ENCODE measurements around the gene PIM1.

The PIM1 gene

GRCh38 chr6:37138856-37139229 is 31.1 kb upstream of the PIM1 start:
- no peak for DNase-seq

- DNase-seq, result no peak
Observed at GRCh38 chr6:37139230-37139962, 30.6 kb upstream of the PIM1 start.

- no peak for DNase-seq
Observed at GRCh38 chr6:37140145-37140544, 29.8 kb upstream of the PIM1 start.

- no peak for DNase-seq
Observed at GRCh38 chr6:37141281-37142049, 28.5 kb upstream of the PIM1 start.

- DNase-seq, result no peak
Observed at GRCh38 chr6:37142050-37142614, 27.8 kb upstream of the PIM1 start.

GRCh38 chr6:37143585-37143984 is 26.4 kb upstream of the PIM1 start:
- DNase-seq, result no peak

- no peak for DNase-seq
Observed at GRCh38 chr6:37145443-37145842, 24.5 kb upstream of the PIM1 start.

- no peak for DNase-seq
Observed at GRCh38 chr6:37146735-37147157, 23.2 kb upstream of the PIM1 start.

GRCh38 chr6:37149745-37150144 is 20.2 kb upstream of the PIM1 start:
- no peak for DNase-seq

- no peak for DNase-seq
Observed at GRCh38 chr6:37150314-37150713, 19.6 kb upstream of the PIM1 start.

- no peak for DNase-seq
Observed at GRCh38 chr6:37155394-37156312, 14.3 kb upstream of the PIM1 start.

GRCh38 chr6:37158508-37158907 is 11.4 kb upstream of the PIM1 start:
- no peak for DNase-seq

- DNase-seq, result no peak
Observed at GRCh38 chr6:37160922-37161778, 8.8 kb upstream of the PIM1 start.

GRCh38 chr6:37162740-37163139 is 7.2 kb upstream of the PIM1 start:
- no peak for DNase-seq

GRCh38 chr6:37168163-37168758 is 1.7 kb upstream of the PIM1 start:
- no peak for DNase-seq

- peak; percentile 27 to 47 for DNase-seq
Observed at GRCh38 chr6:37168811-37169495, 999 bp upstream of the PIM1 start.

GRCh38 chr6:37170273-37171200 is 585 bp downstream of the PIM1 start:
- peak; percentile 34 to 59 for DNase-seq

- DNase-seq, result peak in 1 of 2 experiments; percentile 45
Observed at GRCh38 chr6:37171201-37171969, 1.4 kb downstream of the PIM1 start.

All from SHP77 (cell line).